GM18951 (cell line): ENCODE data around the gene CALCB.

Source experiments
- POLR2A ChIP-seq: IDR thresholded peaks from 4 replicates; pipeline ENCODE4 v1.6.1; 2011; ENCODE audit warnings: mild to moderate bottlenecking; ENCODE audit not compliant: insufficient read length, insufficient read depth; ENCODE audit errors: extremely low read depth
- in situ Hi-C: fragments of 300-500 bp; cut with MboI; formaldehyde crosslinking; loops from one replicate; pipeline ENCODE4 v1.12.0; 2022; ENCODE audit warnings: low sequenced_read_pairs, mixed read lengths, inconsistent platforms; ENCODE audit not compliant: unreplicated experiment

The CALCB gene

GRCh38 chr11:15114501-15115475, 41.4 kb downstream of the CALCB start, which contains the start of gene INSC:
Gene INSC (plus strand): TSS chr11:15114923. CDS start chr11:15149175, 34,252 bp downstream.
- in situ Hi-C loops: no loop called here
- no peak for TF ChIP-seq POLR2A

GRCh38 chr11:15115686-15116085, 42.3 kb downstream of the CALCB start:
- in situ Hi-C loops: no loop called here
- no peak for TF ChIP-seq POLR2A

- in situ Hi-C loops: no loop called here
These were observed 44.4 kb downstream of the CALCB start for GRCh38 chr11:15117751-15118150.

GRCh38 chr11:15118431-15118830, 45.0 kb downstream of the CALCB start:
- no peak for TF ChIP-seq POLR2A
- in situ Hi-C loops: no loop called here

More at GRCh38 chr11:15117751-15118150, 44.4 kb downstream of the CALCB start:
- TF ChIP-seq POLR2A: no peak

- TF ChIP-seq POLR2A: no peak
- in situ Hi-C loops: no loop called here
These were observed 46.0 kb downstream of the CALCB start for GRCh38 chr11:15119352-15119751.

GRCh38 chr11:15119826-15120225, 46.4 kb downstream of the CALCB start:
- TF ChIP-seq POLR2A: no peak
- in situ Hi-C loops: no loop called here

GRCh38 chr11:15123849-15124248, 50.5 kb downstream of the CALCB start:
- in situ Hi-C loops: no loop called here

GRCh38 chr11:15124528-15124927, 51.1 kb downstream of the CALCB start:
- in situ Hi-C loops: no loop called here
- no peak for TF ChIP-seq POLR2A

More at GRCh38 chr11:15123849-15124248, 50.5 kb downstream of the CALCB start:
- TF ChIP-seq POLR2A: no peak

GRCh38 chr11:15127341-15127740, 53.9 kb downstream of the CALCB start:
- no peak for TF ChIP-seq POLR2A
- in situ Hi-C loops: no loop called here
